HG02938 (cell line): ENCODE measurements around the gene GRID2.

Experiments used
- ATAC-seq: cut with Tn5 transposase; IDR thresholded peaks from one replicate; pipeline ENCODE4 v1.9.1; 2021; ENCODE audit warnings: mild to moderate bottlenecking, moderate library complexity; ENCODE audit not compliant: unreplicated experiment

GRID2 gene

DNA sequence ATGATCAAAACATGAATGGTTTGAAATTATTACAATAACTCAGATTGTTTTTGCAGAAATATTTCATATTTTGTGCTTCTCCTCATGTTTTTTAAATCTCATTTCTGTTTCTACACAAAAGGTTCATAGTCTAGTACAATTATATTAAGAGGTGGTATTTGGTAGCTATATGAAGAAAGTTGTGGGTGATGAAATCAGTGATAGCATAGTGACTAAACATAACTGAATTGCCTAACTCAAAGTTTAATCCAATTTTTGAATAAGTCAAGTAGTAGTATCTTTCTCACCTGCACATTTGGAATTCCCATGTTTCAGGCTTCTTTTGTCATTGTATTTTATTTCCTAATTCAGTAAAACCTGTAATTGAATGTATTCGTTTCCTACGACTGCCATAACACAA lies 648.7 kb downstream of the GRID2 start:
- ATAC-seq, result no peak

DNA sequence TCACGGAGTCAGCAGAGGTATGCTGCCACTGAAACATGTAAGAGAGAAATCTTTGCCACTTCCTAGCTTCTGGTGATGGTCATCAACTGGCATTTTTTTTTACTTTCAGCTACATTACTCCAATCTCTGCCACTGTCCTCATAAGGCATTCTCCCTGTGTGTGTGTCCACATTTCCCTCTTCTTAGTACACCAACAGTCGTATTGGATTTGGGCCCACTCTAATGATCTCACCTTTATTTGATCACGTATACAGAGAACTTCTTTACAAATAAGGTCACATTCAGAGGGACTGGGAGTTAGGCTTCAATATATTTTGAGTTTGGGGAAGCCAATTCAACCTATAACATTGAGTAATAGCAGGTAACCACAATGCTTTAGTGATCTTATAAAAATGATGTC lies 649.1 kb downstream of the GRID2 start:
- no peak for ATAC-seq

DNA sequence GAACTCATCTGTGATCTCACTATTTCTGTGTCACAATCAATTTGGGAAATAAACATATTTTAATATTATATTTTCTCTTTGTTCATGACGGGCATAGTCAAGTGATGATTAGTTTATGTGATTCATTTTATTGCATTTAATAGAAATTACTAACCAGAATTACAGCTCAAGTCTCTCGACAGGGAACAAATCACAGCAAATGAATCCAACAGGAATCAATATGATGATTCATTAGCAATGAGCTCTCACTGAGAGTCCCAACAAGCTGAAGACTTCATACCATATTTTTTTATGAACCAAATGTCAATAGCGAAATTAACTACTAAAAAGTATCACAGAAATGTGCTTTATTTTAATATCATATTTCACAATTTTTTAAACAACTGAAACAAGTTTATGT lies 649.7 kb downstream of the GRID2 start:
- no peak for ATAC-seq

DNA sequence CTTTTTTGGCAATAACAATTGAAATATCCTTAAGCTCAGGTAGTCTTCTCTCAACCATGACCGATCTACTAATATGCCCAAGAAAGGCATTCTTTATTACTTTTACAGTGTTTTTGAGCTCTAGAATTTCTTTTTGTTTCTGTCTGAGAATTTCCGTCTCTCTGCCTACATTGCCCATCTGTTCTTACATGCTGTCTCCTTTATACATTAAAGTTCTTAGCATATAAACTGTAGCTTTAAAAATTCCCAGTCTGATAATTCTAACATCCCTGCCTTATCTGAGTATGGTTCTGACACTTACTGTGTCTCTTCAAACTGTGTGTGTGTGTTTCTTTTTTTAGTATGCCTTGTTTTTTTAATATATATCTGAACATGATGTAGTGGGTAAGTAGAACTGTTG lies 658.1 kb downstream of the GRID2 start:
- no peak for ATAC-seq

DNA sequence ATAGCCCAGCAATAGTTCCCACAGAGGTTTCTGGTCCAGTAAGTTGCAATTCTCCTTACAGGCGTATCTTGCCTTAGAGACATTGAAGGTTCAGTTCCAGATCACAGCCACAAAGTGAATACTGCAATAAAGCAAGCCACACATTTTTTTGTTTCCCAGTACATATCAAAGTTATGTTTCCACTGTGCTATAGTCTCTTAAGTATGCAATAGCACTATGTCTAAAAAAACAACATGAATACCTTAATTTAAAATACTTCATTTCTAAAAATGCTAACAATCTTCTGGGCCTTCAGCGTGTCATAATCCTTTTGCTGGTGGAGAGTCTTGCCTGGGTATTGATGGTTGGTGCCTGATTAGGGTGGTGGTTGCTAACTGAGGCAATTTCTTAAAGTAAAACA lies 659.1 kb downstream of the GRID2 start:
- ATAC-seq, result no peak

DNA sequence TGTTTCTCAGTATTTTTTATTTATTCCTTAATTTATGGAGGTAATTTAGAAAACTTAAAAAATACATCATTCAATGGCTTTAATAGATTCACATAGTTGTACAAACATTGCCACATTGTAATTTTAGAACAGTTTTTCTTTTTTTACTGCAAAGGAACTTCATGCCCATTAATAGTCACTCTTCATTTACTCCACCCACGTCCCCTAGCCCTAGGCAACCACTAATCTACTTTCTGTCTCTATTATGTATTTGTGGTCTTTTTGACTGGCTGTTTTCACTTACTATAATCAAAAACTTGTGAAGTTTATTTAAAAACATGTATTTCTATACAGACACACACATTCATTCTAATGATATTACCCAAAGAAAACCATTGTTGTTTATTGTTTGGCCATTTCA lies 664.8 kb downstream of the GRID2 start:
- ATAC-seq, result no peak

DNA sequence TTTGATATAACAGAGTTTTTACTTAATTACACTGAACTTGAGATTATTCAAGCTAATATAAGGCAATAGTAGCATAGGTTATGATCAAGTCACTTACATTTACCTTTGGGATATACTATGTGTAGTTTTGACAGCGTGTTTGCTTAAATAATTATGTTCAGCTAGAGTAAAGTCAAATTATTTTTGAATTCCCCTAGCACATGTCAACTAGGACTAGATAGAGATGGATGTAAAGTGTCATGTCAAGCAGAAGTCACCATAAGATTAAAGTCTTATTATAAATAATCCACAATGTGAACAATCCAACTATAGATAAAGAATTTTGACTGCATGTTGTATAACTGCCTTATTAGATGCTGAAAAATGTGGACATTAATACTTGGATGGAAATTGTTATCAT lies 665.2 kb downstream of the GRID2 start:
- ATAC-seq, result no peak

DNA sequence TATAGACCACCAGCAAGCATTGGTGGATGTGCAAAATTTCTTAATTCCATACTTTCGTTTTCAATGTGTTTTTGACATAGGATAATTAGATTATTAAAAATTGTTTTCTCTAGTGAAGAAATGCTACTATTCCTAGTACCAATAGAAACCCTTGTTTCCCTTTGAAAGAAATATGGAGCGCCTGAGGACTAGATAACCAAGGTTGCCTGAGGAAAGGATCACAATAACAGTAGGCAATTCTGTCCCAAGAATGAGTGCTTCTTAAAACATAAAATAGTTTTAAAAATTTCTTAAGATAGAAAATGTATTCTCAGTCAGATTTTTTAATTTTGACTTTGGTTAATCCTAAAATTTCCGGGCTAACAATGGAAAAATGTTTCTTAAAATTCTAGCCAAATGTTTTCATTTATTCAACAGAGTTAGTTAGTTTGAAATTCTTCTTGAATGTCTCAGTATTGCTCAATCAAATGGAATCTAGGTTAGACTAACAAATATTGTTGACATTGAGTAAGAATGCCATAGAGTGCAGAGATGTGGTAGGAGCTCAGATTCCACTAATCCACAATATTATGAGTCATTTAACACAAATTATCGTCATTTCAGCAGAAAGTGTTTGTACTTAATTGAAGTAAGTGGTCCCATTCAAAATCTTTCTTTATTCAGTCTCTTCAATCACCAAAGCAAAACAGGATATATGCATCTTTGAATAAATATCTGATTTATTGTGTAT lies 666.0 kb downstream of the GRID2 start:
- no peak for ATAC-seq

DNA sequence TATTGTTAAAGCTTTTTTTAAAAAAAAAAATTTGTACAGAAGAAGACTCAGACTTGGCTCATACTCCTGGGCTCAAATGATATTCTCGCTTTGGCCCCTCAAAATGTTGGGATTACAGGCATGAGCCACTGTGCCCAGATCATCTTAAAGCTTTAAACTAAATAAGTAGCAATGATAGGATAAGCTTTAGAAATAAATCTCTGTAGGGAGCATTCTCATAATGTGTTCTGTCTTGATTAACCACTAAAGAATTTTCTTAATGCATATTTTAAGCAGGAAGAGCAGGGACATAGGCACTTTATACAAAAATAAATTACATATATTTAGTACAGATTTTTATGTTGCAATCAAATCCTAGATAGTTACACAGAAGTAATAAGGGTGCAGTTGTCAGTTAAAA lies 667.2 kb downstream of the GRID2 start:
- no peak for ATAC-seq

DNA sequence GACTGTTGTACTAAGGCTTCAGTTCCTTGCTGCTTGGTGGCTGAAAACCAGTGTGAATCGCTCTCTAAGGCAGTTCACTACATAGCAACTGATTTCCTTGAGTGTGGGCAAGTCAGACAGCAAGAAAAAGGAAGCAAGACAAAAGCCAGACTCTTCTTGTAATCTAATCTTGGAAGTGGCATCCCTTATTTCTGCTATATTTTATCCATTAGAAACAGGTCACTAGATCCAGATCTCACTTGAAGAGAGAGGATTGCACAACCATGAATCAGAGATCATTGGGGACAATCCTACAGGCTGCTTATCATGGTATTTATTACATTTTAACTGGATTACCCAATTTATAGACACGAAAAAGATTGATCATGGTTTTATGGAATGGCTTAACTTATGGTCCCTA lies 684.5 kb downstream of the GRID2 start:
- ATAC-seq, result no peak

DNA sequence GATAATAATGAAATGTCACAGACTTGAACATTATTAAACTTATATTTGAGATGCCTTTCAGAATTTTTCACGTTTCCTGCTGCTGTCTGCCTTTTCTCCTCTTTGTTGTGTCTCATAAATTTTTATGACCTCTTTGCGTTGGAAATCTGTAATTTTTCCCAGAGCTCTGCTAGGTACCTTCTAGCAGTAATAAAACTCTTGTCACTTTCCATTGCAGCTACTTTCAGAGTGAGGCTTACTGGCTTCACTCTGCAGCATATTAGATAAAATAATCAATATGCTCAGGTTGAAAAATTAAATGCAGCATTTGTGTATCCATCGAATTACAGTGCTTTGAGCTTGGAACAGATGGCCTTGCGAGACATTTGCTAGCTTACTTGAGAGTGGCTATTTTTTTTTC lies 689.0 kb downstream of the GRID2 start:
- ATAC-seq, result no peak

DNA sequence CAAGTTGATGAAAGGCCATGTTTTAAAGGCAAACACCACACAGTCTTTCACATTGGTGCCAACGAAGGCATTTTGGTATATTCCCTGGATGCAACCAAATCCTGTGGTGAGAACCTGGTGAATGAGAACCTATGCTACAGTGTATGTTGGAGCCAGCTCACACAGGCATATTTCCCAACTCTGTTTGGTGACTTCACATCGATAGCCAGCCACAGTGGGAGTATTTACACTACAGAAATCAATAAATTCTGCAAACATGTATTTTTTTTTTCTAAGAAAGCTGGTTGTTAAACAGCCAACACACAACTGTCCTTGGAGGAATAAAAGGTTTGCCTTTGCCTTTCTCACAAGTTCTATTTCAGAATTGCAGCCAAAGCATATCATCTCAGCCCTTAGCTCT lies 691.0 kb downstream of the GRID2 start:
- ATAC-seq, result no peak

DNA sequence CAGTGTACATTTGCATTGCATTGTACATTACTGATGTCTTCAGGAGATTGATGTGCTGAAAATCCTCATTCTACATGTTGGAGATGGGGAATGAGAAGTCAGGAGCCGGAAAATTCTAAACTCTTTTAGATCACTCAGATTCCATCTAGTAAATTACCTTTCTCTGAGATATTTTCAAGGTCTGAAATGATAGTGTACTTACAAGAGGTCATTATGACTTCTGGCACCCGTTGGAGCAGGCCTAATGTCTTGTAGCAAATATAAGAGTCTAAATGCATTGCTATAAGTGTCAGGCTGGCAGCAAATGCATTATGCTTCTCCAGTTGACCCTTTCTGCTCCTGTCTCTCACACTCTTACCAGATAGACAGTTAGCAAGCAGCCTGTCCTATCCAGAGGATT lies 692.8 kb downstream of the GRID2 start:
- ATAC-seq, result no peak

DNA sequence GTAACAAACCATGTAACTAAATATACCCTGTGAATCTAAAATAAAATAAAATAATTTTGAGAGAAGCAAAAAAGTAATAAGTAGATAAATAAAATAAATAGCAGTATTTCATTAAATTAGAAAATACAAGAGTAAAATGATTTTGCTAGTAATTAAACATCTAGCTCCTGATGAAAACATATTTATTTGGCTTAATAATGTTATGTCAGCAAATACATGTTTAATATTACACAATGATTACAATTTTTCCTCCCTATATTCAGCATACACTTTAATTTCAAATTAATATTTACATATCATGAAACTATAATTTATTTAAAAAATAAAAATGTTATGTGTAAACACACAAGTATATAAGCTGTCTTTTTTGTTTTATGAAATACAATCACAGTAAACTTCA lies 697.1 kb downstream of the GRID2 start:
- ATAC-seq, result no peak

DNA sequence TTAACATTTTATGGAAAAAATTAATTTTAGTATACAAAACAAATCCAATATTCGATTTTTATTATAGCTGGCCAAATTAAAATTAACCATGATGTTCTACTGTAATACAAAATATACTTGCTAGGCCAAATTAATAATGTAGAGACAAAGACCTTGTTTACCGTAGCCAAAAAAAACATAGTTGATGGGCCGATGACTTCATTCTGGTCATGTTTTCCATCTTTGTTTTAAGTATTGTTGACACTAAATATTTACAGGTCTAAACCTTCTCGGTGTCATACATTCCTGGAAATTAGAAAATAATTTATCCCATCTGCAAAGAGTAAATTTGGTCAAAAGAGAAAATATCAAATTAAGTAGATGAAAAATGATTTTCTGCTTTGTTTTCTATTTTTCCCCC lies 698.5 kb downstream of the GRID2 start:
- no peak for ATAC-seq

DNA sequence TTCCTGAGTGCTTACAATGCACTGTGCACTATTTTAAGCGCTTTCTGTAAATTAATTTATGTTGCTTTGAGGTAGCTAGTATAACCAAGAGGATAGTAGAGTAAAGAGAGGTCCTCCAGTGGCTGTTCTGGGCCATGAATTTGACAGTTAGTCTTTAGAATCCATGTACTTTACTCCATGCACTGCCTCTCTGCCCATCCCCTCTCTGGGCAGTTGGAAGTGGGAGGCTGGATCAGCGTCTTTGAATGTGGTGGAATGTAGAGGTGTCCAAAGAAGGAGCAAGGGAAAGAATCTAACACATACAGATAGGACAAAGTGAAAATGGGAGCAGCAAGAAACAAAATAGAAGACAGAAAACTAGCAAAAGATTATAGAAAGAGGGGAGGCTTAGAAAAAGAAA lies 712.6 kb downstream of the GRID2 start:
- no peak for ATAC-seq

DNA sequence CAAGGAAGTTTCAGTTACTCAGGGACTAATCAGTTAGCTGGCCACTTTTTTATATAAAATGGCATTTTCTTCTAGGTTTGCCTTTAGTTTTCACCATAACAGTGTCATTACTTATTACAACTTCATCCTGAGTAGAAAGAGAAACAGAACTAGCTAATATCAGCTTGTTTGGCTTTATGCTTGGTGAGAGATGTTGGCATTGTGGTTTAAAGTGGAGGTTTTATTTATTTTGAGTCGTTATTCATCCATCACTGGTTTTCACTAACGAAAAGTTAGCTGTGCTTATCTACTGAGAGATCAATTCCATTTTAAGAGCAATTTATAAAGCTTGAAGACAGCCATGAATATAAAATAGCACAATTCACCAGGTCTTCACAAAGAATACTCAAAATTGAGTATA lies 714.5 kb downstream of the GRID2 start:
- no peak for ATAC-seq

DNA sequence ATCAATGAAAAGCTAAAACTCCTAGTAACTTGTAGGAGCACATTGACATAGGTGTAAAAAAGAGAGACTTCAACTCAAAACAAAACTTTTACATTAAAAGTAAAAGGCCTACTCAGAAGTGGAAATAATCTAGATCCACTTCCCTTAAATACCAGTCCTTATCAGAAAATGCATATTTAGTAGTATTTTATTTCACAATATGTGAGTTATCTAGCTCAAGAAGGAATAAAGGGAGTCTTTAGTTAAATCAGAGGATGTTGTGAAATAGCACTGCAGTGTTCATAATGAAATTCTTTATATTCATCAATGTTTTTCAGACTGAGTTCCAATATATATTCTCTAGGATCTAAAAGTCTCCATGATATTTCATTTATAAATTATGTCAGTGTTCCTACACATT lies 715.0 kb downstream of the GRID2 start:
- no peak for ATAC-seq

DNA sequence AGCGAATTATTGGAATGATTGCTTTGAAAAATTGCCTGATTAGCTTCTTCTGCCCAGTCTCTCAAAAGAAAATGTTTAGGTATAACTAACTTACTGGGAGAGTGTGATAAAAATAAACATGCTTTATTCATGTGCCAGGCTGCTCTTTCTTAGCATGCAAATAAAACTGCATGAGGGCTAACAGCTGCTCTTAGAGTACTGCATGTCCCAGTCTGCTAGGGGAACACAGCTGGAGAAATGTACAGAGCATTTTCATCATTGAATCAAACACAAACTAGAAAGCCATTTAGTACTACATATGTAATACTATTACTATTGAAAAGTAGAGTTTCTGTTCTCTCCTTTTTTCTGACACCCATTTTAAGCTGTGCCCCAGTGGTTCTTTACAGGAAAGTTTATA lies 726.0 kb downstream of the GRID2 start:
- ATAC-seq, result no peak

DNA sequence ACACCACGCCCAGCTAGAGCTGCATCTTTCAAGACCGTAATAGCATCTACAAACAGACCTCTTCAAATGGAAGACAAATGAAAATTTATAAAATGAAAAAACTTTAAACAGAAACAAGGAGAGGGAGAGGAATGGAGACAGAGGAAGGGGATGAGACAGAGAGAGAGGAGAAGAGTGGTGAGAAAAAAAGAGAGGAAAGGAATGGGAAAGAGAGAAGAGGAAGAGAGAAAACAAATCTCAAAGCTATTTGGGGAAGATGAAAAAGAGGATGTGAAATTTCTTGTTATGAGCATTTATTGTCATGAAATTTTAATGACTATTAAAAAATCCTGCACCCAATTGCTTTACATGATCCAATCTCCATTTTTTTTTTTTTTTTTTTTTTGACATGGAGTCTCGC lies 726.9 kb downstream of the GRID2 start:
- no peak for ATAC-seq

DNA sequence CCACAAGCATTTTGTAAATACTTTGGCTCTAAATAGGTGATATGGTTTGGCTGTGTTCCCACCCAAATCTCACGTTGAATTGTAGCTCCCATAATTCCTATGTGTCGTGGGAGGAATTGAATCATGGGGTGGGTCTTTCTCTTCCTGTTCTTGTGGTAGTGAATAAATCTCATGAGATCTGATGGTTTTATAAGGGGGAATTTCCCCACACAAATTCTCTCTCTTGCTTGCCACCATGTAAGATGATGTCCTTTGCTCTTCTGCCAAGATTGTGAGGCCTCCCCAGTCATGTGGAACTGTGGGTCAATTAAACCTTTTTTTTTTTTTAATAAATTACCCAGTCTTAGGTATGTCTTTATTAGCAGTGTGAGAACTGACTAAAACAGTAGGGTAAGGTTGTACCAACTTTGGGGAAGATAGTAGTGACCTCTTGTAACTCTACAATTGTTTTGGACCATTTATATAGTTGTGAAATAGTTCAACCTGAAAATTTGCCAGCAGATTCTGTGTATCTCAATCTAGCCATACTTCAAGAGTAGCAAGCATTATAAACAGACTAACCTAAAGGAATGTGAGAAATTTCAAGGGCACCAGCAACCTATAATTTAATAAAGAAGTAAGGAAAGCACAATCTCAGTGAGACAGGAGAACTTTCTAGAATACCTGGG lies 727.8 kb downstream of the GRID2 start:
- no peak for ATAC-seq

DNA sequence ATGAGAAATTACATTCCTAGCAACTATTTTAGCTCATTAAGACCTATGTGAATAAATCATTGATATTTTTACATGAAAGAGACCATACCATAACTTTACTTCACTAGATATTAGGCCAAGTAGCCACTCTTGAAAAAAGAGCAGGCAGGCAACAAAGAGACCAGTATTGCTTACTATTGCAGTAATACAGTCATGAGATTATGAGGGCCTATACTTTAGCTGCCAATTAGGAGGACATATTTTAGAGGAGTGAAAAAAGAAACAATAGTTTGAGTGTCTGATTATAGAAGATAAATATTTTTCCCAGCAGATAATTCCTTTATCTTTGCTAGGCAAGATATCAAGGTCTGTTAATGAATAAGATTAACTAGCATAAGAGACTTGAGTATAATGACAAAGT lies 739.0 kb downstream of the GRID2 start:
- ATAC-seq, result no peak

DNA sequence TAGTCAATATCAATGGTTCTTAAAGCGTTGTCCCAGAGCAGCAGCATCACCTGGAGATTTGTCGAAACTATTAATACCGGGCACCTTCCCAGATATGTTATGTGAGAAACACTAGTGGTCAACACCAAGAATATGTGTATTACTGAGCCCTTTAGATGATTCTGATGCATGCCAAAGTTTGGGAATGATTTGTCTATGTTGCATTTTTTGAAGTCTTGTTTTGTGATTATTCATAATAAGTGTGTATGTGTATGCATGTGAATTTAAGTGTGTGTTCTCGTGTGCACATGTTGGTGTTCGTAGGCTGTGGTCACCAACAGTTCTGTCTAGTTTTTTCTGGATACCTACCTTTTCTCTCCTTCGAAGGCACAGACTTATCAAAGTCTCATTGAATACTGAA lies 749.4 kb downstream of the GRID2 start:
- ATAC-seq, result no peak
